HepG2 (cell line): Measurements from ENCODE around the gene PPP1R15B. TPM values are rescaled to one million over a fixed set of nuclear protein-coding genes. Genes with fewer than 3 reads are reported as not detected.

ENCODE experiments used
- BCL6 ChIP-seq: IDR thresholded peaks from 2 replicates; pipeline ENCODE4 v1.6.1; 2016; ENCODE audit warnings: missing genetic modification reagents, missing compliant biosample characterization
- BHLHE40 ChIP-seq: IDR thresholded peaks from 2 replicates; pipeline ENCODE4 v1.6.1; 2011; ENCODE audit warnings: low read length, improper control_type of control experiment
- CBX5 ChIP-seq: sonication (generic); formaldehyde crosslinking; IDR thresholded peaks from 2 replicates; pipeline ENCODE4 v1.4.0; 2020; ENCODE audit warnings: missing genetic modification reagents, borderline replicate concordance
- DPF2 ChIP-seq: sonication (generic); formaldehyde crosslinking; IDR thresholded peaks from 2 replicates; pipeline ENCODE4 v1.4.0; 2020; ENCODE audit warnings: mild to moderate bottlenecking, low read depth, missing genetic modification reagents, borderline replicate concordance
- FOXA1 ChIP-seq, 2 experiments: fragments of 450-650 bp in 1 of 2; sonication (generic) in 1 of 2; formaldehyde crosslinking in 1 of 2; IDR thresholded peaks; 2 replicates each; pipeline versions ENCODE4 v1.4.0 to v1.6.1; 2016 to 2020; ENCODE audit warnings: missing genetic modification reagents in 1 of 2
- HOXA3 ChIP-seq: sonication (generic); formaldehyde crosslinking; IDR thresholded peaks from 2 replicates; pipeline ENCODE4 v1.5.0; 2020; ENCODE audit warnings: missing genetic modification reagents
- RFXANK ChIP-seq: IDR thresholded peaks from 2 replicates; pipeline ENCODE4 v1.6.1; 2016
- SP4 ChIP-seq: sonication (generic); formaldehyde crosslinking; IDR thresholded peaks from 2 replicates; pipeline ENCODE4 v1.8.1; 2023; ENCODE audit warnings: mild to moderate bottlenecking, missing genetic modification reagents
- ZNF251 ChIP-seq: sonication (generic); formaldehyde crosslinking; IDR thresholded peaks from 2 replicates; pipeline ENCODE4 v1.9.0; 2021; ENCODE audit warnings: mild to moderate bottlenecking, missing genetic modification reagents
- ZNF772 ChIP-seq: sonication (generic); formaldehyde crosslinking; IDR thresholded peaks from 2 replicates; pipeline ENCODE4 v1.5.0; 2020; ENCODE audit warnings: mild to moderate bottlenecking, missing genetic modification reagents
- ZNF775 ChIP-seq: sonication (generic); formaldehyde crosslinking; IDR thresholded peaks from 2 replicates; pipeline ENCODE4 v1.4.0; 2020; ENCODE audit warnings: missing genetic modification reagents, mild to moderate bottlenecking, moderate library complexity, borderline replicate concordance
- ZNF781 ChIP-seq: sonication (generic); formaldehyde crosslinking; IDR thresholded peaks from 2 replicates; pipeline ENCODE4 v1.5.1; 2020; ENCODE audit warnings: borderline replicate concordance, mild to moderate bottlenecking, missing genetic modification reagents; ENCODE audit errors: not compliant biosample characterization
- ZZZ3 ChIP-seq: sonication (generic); formaldehyde crosslinking; IDR thresholded peaks from 2 replicates; pipeline ENCODE4 v1.4.0; 2020; ENCODE audit warnings: missing genetic modification reagents, mild to moderate bottlenecking, borderline replicate concordance
- polyA plus RNA-seq, 8 experiments: library from polyadenylated mRNA; depleted of rRNA in 3 of 8; stranded (reverse) in 7 of 8; unstranded in 1 of 8; fragments of >200 nt; fragmentation: Illumina TruSeq in 4 of 8; extraction: Trizol in 4 of 8; gene quantifications; 2 replicates each; pipeline versions ENCODE4 v1.2.1 to v1.2.3, GENCODE V29; 2011 to 2016; ENCODE audit warnings: low read depth in 4 of 8, missing spikeins in 1 of 8, mixed read lengths in 1 of 8; ENCODE audit not compliant: insufficient read depth in 1 of 8
- total RNA-seq, 5 experiments: library from RNA; depleted of rRNA; stranded (reverse); fragments of >200 nt; fragmentation: Illumina TruSeq; extraction: Trizol; gene quantifications; 2 replicates each; pipeline ENCODE4 v1.2.3, GENCODE V29; 2016; ENCODE audit warnings: low read depth in 1 of 5
- TF ChIP-seq, protein P1 (sequence below): sonication (generic); formaldehyde crosslinking; IDR thresholded peaks from 2 replicates; pipeline ENCODE4 v1.9.0; 2021; ENCODE audit warnings: missing genetic modification reagents, borderline replicate concordance
- TF ChIP-seq, protein P2 (sequence below): sonication (generic); formaldehyde crosslinking; conservative IDR thresholded peaks from 2 replicates; pipeline ENCODE4 v1.4.0; 2020; ENCODE audit warnings: missing genetic modification reagents
- TF ChIP-seq, protein P3 (sequence below): sonication (generic); formaldehyde crosslinking; IDR thresholded peaks from 2 replicates; pipeline ENCODE4 v1.5.0; 2020; ENCODE audit warnings: mild to moderate bottlenecking, missing genetic modification reagents, moderate library complexity
- TF ChIP-seq, protein P4 (sequence below): sonication (generic); formaldehyde crosslinking; IDR thresholded peaks from 2 replicates; pipeline ENCODE4 v1.9.0; 2022; ENCODE audit warnings: low read depth, missing genetic modification reagents

The PPP1R15B gene
- total and polyA plus RNA-seq, 2 of the 13 experiments (the other 11 are each of a cell fraction or from before 2014, with no cell fraction given), result 13.4 to 23.8 TPM

DNA sequence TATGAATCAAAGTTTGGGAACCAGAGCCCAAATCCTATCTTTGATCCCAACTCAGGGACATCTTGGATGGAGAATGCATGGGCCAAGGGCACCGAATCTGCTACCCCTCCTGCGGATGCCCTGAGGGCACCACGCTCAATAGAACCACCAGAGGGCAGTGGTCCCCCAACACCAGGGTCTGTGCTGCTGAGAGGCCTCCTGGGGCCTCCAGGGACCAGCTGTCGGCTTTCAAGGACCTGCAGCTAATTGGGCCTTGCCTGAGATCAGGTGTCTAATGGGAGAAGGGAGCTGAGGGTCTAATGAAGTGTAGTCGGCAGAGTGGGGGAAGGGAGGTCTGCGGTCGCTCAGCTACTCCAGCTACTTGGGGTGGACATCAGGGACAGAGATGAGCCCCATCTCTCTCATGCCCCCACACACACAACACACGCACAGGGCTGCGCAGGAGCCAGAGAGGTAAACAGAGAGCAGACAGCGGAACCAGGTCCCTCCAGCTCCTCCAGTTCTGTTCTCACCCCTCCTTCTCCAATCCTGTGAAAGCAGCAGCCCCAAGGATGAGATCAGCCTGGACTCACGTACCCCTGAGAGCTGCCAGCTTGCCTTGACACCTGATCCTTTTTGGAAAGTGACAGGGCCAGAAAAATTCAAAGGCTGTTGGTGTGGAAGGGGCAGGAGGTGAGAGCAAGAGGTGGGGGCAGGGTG lies 34.9 kb upstream of the PPP1R15B start (continued):
- TF ChIP-seq ZNF781 (CRISPR knock-in tag), result no peak
- TF ChIP-seq FOXA1 (IDR thresholded peaks at IDR 0.05), result no peak
- TF ChIP-seq FOXA1 (CRISPR knock-in tag; IDR thresholded peaks at IDR 0.05), result no peak
- no peak; the same call in 1 of the 2 replicates for TF ChIP-seq CBX5 (CRISPR knock-in tag)
- TF ChIP-seq BCL6 (CRISPR knock-in tag), result no peak
- TF ChIP-seq, protein P1, sequence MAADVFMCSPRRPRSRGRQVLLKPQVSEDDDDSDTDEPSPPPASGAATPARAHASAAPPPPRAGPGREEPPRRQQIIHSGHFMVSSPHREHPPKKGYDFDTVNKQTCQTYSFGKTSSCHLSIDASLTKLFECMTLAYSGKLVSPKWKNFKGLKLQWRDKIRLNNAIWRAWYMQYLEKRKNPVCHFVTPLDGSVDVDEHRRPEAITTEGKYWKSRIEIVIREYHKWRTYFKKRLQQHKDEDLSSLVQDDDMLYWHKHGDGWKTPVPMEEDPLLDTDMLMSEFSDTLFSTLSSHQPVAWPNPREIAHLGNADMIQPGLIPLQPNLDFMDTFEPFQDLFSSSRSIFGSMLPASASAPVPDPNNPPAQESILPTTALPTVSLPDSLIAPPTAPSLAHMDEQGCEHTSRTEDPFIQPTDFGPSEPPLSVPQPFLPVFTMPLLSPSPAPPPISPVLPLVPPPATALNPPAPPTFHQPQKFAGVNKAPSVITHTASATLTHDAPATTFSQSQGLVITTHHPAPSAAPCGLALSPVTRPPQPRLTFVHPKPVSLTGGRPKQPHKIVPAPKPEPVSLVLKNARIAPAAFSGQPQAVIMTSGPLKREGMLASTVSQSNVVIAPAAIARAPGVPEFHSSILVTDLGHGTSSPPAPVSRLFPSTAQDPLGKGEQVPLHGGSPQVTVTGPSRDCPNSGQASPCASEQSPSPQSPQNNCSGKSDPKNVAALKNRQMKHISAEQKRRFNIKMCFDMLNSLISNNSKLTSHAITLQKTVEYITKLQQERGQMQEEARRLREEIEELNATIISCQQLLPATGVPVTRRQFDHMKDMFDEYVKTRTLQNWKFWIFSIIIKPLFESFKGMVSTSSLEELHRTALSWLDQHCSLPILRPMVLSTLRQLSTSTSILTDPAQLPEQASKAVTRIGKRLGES (CRISPR knock-in tag), result no peak
- no peak for TF ChIP-seq ZZZ3
- no peak for TF ChIP-seq BHLHE40
- TF ChIP-seq, protein P2, sequence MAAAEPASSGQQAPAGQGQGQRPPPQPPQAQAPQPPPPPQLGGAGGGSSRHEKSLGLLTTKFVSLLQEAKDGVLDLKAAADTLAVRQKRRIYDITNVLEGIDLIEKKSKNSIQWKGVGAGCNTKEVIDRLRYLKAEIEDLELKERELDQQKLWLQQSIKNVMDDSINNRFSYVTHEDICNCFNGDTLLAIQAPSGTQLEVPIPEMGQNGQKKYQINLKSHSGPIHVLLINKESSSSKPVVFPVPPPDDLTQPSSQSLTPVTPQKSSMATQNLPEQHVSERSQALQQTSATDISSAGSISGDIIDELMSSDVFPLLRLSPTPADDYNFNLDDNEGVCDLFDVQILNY (CRISPR knock-in tag), result no peak
- no peak for TF ChIP-seq ZNF775 (CRISPR knock-in tag)
- TF ChIP-seq ZNF251, result no peak
- no peak for TF ChIP-seq RFXANK (CRISPR knock-in tag)
- TF ChIP-seq DPF2, result no peak
- TF ChIP-seq, protein P3, sequence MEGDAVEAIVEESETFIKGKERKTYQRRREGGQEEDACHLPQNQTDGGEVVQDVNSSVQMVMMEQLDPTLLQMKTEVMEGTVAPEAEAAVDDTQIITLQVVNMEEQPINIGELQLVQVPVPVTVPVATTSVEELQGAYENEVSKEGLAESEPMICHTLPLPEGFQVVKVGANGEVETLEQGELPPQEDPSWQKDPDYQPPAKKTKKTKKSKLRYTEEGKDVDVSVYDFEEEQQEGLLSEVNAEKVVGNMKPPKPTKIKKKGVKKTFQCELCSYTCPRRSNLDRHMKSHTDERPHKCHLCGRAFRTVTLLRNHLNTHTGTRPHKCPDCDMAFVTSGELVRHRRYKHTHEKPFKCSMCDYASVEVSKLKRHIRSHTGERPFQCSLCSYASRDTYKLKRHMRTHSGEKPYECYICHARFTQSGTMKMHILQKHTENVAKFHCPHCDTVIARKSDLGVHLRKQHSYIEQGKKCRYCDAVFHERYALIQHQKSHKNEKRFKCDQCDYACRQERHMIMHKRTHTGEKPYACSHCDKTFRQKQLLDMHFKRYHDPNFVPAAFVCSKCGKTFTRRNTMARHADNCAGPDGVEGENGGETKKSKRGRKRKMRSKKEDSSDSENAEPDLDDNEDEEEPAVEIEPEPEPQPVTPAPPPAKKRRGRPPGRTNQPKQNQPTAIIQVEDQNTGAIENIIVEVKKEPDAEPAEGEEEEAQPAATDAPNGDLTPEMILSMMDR (CRISPR knock-in tag), result peak; percentile 82
- TF ChIP-seq SP4, result peak; percentile 45; the same call in 1 of the 2 replicates
- no peak for TF ChIP-seq ZNF772 (CRISPR knock-in tag)
- TF ChIP-seq, protein P4, sequence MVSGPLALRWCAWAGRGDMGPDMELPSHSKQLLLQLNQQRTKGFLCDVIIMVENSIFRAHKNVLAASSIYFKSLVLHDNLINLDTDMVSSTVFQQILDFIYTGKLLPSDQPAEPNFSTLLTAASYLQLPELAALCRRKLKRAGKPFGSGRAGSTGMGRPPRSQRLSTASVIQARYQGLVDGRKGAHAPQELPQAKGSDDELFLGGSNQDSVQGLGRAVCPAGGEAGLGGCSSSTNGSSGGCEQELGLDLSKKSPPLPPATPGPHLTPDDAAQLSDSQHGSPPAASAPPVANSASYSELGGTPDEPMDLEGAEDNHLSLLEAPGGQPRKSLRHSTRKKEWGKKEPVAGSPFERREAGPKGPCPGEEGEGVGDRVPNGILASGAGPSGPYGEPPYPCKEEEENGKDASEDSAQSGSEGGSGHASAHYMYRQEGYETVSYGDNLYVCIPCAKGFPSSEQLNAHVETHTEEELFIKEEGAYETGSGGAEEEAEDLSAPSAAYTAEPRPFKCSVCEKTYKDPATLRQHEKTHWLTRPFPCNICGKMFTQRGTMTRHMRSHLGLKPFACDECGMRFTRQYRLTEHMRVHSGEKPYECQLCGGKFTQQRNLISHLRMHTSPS (CRISPR knock-in tag), result 0 out of 2 replicates have a peak, but pooled peaks have one; percentile 27
- no peak for TF ChIP-seq HOXA3 (CRISPR knock-in tag)
